Spleen (tissue), 7 donors: Measurements from ENCODE around the gene IL1R2.

ENCODE experiments used
- POLR2A ChIP-seq, 3 donors: fragments of 450-650 bp; IDR thresholded peaks; one replicate each; pipeline ENCODE4 v1.5.1; 2017; ENCODE audit warnings: antibody characterized with exemption in 3 of 3, mild to moderate bottlenecking in 1 of 3
- TF ChIP-seq, protein P1 (sequence below), 11 experiments: fragments of 200-600 bp in 7 of 11; fragments of 450-650 bp in 4 of 11; sonication (generic) in 4 of 11; IDR thresholded peaks in 8 of 11; conservative IDR thresholded peaks in 3 of 11; 1 replicate in 7 of 11; 2 replicates in 4 of 11; pipeline versions ENCODE4 v1.4.0 to v1.8.0; 2016 to 2021; ENCODE audit warnings: antibody characterized with exemption in 11 of 11, inconsistent platforms in 4 of 11, mild to moderate bottlenecking in 1 of 11
- donor health status: DM: no; HTN: no; CAD: no; lungs with moderate emphysema.
- donor health status: DM: no; HTN: no; CAD: no.
- donor health status: DM: no; HTN: no; CAD: no.

DNA sequence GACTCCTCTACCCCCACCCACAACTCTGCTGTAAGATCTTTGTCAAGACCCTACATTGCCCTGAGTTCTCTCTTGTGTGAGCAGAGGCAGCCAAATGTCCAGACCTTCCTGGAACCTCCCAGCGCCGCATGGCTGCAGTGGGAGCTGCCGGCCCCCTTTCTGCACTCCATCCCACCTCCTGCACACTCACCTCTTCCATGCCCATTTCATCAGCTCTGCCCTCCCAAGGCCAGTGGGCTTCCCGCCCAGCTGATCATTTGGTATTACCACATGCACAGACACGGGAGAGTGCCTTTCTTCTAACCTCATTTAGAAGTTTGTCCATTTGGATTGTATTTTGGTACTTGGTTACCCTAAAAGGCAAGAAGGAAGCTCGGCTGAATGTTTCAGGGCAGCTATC is 2.0 kb downstream of the IL1R2 start:
- TF ChIP-seq POLR2A (IDR thresholded peaks at IDR 0.05), result peak in 1 of 3 donors; percentile 20
- TF ChIP-seq, protein P1, sequence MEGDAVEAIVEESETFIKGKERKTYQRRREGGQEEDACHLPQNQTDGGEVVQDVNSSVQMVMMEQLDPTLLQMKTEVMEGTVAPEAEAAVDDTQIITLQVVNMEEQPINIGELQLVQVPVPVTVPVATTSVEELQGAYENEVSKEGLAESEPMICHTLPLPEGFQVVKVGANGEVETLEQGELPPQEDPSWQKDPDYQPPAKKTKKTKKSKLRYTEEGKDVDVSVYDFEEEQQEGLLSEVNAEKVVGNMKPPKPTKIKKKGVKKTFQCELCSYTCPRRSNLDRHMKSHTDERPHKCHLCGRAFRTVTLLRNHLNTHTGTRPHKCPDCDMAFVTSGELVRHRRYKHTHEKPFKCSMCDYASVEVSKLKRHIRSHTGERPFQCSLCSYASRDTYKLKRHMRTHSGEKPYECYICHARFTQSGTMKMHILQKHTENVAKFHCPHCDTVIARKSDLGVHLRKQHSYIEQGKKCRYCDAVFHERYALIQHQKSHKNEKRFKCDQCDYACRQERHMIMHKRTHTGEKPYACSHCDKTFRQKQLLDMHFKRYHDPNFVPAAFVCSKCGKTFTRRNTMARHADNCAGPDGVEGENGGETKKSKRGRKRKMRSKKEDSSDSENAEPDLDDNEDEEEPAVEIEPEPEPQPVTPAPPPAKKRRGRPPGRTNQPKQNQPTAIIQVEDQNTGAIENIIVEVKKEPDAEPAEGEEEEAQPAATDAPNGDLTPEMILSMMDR (IDR thresholded peaks at IDR 0.05 in 8 of 11, conservative IDR thresholded peaks at IDR 0.05 in 3 of 11), result no peak
